ENCODE measurements around the gene RNF169. TPM values are rescaled to one million over a fixed set of nuclear protein-coding genes. Genes with fewer than 3 reads are reported as not detected.

The RNF169 gene
- total RNA-seq, 4 donors from 2014 or later: 18.5 to 21.6 (median 19.1) TPM

- TF ChIP-seq CTCF (IDR thresholded peaks at IDR 0.05; ENCODE audit: low read depth): no peak
Measured at GRCh38 chr11:74845978-74846517, 97.4 kb downstream of the RNF169 start.

GRCh38 chr11:74846770-74847169 lies 98.1 kb downstream of the RNF169 start:
- TF ChIP-seq CTCF (IDR thresholded peaks at IDR 0.05; ENCODE audit: low read depth): no peak

GRCh38 chr11:74847395-74847794 lies 98.7 kb downstream of the RNF169 start:
- TF ChIP-seq CTCF (IDR thresholded peaks at IDR 0.05; ENCODE audit: low read depth): no peak

GRCh38 chr11:74847895-74848294 lies 99.2 kb downstream of the RNF169 start:
- TF ChIP-seq CTCF (IDR thresholded peaks at IDR 0.05; ENCODE audit: low read depth): no peak

- no peak for TF ChIP-seq CTCF (IDR thresholded peaks at IDR 0.05; ENCODE audit: low read depth)
Measured at GRCh38 chr11:74849525-74850391, 101.1 kb downstream of the RNF169 start.

GRCh38 chr11:74853223-74853622 lies 104.6 kb downstream of the RNF169 start:
- no peak for TF ChIP-seq CTCF (IDR thresholded peaks at IDR 0.05; ENCODE audit: low read depth)

GRCh38 chr11:74860743-74861142 lies 112.1 kb downstream of the RNF169 start:
- TF ChIP-seq CTCF (IDR thresholded peaks at IDR 0.05; ENCODE audit: low read depth): no peak

Data from subcutaneous adipose tissue (tissue), 4 donors.